Muscle of leg (tissue), 11 donors: Measurements from ENCODE around the gene BBLN. TPM values are rescaled to one million over a fixed set of nuclear protein-coding genes. Genes with fewer than 3 reads are reported as not detected.

Experiments
- DNase-seq: peaks from one replicate; pipeline ENCODE4 v3.0.0; 2013
- H3K27ac ChIP-seq: one replicate; pipeline ENCODE4 v1.5.1; 2013; ENCODE audit warnings: mild to moderate bottlenecking, low read length, control low read depth
- H3K27me3 ChIP-seq: one replicate; pipeline ENCODE4 v1.6.1; 2013; ENCODE audit warnings: low read length; ENCODE audit not compliant: control insufficient read depth, insufficient read depth
- H3K36me3 ChIP-seq: one replicate; pipeline ENCODE4 v1.6.1; 2013; ENCODE audit warnings: low read length; ENCODE audit not compliant: control insufficient read depth, insufficient read depth
- H3K4me1 ChIP-seq: one replicate; pipeline ENCODE4 v1.6.1; 2013; ENCODE audit warnings: low read length; ENCODE audit not compliant: control insufficient read depth, insufficient read depth
- H3K4me3 ChIP-seq: one replicate; pipeline ENCODE4 v1.5.1; 2013; ENCODE audit warnings: low read length, control low read depth
- H3K9me3 ChIP-seq: replicated peaks from 2 replicates; pipeline ENCODE4 v1.6.1; 2013; ENCODE audit warnings: low read depth, low read length; ENCODE audit not compliant: control insufficient read depth
- WGBS: methylation state at CpG from one replicate; pipeline ENCODE4 v1.1.5; 2013; ENCODE audit warnings: missing lambda C conversion rate; ENCODE audit not compliant: insufficient coverage; 5-methylcytosine and 5-hydroxymethylcytosine counted together
- polyA plus RNA-seq, 8 donors: library from polyadenylated mRNA; unstranded; fragments of 120-200 nt; gene quantifications; one replicate each; pipeline versions ENCODE4 v1.2.1 to v1.2.3, GENCODE V29; 2013; ENCODE audit warnings: inconsistent platforms in 1 of 8, low replicate concordance in 1 of 8; ENCODE audit not compliant: insufficient read length in 8 of 8, insufficient read depth in 1 of 8
- total RNA-seq: library from RNA; stranded (reverse); fragments of 120-200 nt; gene quantifications from one replicate; pipeline ENCODE4 v1.2.4, GENCODE V29; 2013

Gene BBLN
- total and polyA plus RNA-seq, 9 donors = 25.5 to 41.1 (median 29.7) TPM

GRCh38 chr9:128204858-128205257 lies 44.8 kb downstream of the BBLN start:
- DNase-seq = no peak
- peaks cover 21% of the 10 kb centered on the region for H3K27me3 ChIP-seq
- WGBS = no CpG with 5 or more reads among the region's 7 CpGs
- no peaks in the 10 kb centered on the region for H3K9me3 ChIP-seq
- no peak overlapping the region for H3K27ac ChIP-seq
- H3K36me3 ChIP-seq = peaks cover 2% of the 10 kb centered on the region
- H3K4me3 ChIP-seq = peak overlapping the region; percentile 81
- peaks cover 25% of the 10 kb centered on the region for H3K4me1 ChIP-seq

- no peak for DNase-seq
- Histone ChIP-seq H3K9me3 (no peaks in the 10 kb centered on the region), H3K36me3 (peaks cover 2% of the 10 kb centered on the region), H3K27me3 (peaks cover 21% of the 10 kb centered on the region), H3K4me1 (peaks cover 25% of the 10 kb centered on the region), H3K4me3 (no peak overlapping the region), H3K27ac (no peak overlapping the region)
- WGBS = 85% methylated on average over 13 of the region's 16 CpGs
These were observed 45.4 kb downstream of the BBLN start for GRCh38 chr9:128205296-128205944.

- peaks cover 25% of the 10 kb centered on the region for H3K4me1 ChIP-seq
- no peak for DNase-seq
- H3K9me3 ChIP-seq = no peaks in the 10 kb centered on the region
- no peak overlapping the region for H3K4me3 ChIP-seq
- 78% methylated on average over 3 of the region's 3 CpGs for WGBS
- H3K36me3 ChIP-seq = peaks cover 2% of the 10 kb centered on the region
- H3K27me3 ChIP-seq = peaks cover 21% of the 10 kb centered on the region
- no peak overlapping the region for H3K27ac ChIP-seq
These were observed 46.4 kb downstream of the BBLN start for GRCh38 chr9:128206484-128206883.

- DNase-seq = no peak
- peaks cover 25% of the 10 kb centered on the region for H3K4me1 ChIP-seq
- no peaks in the 10 kb centered on the region for H3K9me3 ChIP-seq
- peaks cover 2% of the 10 kb centered on the region for H3K36me3 ChIP-seq
- H3K27ac ChIP-seq = no peak overlapping the region
- WGBS = 63% methylated on average over 5 of the region's 15 CpGs
- H3K27me3 ChIP-seq = peaks cover 21% of the 10 kb centered on the region
- no peak overlapping the region for H3K4me3 ChIP-seq
These were observed 47.1 kb downstream of the BBLN start for GRCh38 chr9:128206916-128207910.

DNA sequence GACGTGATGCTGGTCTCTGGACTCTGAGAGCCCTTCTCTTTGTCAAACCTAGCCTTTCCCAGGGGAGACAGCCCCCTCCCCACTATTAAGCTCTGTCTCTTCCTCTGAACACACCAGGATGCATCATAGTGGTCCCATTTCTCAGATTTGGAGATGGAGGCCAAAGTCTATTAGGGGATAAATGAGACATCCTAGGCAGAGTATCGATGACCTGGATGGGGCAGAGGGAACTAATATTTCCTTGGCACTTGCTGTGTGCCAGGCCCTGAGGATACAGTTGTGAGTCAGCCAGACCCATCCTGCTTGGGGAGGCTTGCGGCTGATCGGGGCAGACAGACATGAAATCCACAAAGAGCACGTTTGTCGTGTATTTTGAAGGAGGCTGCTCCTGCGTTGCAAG lies 48.3 kb downstream of the BBLN start:
- peaks cover 2% of the 10 kb centered on the region for H3K36me3 ChIP-seq
- peaks cover 20% of the 10 kb centered on the region for H3K4me1 ChIP-seq
- DNase-seq = no peak
- WGBS = 69% methylated on average over 5 of the region's 7 CpGs
- H3K4me3 ChIP-seq = no peak overlapping the region
- no peak overlapping the region for H3K27ac ChIP-seq
- H3K9me3 ChIP-seq = no peaks in the 10 kb centered on the region
- peaks cover 21% of the 10 kb centered on the region for H3K27me3 ChIP-seq

- Histone ChIP-seq H3K27me3 (peaks cover 16% of the 10 kb centered on the region), H3K4me1 (peaks cover 16% of the 10 kb centered on the region), H3K9me3 (no peaks in the 10 kb centered on the region), H3K27ac (no peak overlapping the region), H3K36me3 (peaks cover 2% of the 10 kb centered on the region), H3K4me3 (no peak overlapping the region)
- DNase-seq = no peak
- WGBS = 58% methylated on average over 6 of the region's 15 CpGs
These were observed 49.0 kb downstream of the BBLN start for GRCh38 chr9:128208946-128209669.

DNA sequence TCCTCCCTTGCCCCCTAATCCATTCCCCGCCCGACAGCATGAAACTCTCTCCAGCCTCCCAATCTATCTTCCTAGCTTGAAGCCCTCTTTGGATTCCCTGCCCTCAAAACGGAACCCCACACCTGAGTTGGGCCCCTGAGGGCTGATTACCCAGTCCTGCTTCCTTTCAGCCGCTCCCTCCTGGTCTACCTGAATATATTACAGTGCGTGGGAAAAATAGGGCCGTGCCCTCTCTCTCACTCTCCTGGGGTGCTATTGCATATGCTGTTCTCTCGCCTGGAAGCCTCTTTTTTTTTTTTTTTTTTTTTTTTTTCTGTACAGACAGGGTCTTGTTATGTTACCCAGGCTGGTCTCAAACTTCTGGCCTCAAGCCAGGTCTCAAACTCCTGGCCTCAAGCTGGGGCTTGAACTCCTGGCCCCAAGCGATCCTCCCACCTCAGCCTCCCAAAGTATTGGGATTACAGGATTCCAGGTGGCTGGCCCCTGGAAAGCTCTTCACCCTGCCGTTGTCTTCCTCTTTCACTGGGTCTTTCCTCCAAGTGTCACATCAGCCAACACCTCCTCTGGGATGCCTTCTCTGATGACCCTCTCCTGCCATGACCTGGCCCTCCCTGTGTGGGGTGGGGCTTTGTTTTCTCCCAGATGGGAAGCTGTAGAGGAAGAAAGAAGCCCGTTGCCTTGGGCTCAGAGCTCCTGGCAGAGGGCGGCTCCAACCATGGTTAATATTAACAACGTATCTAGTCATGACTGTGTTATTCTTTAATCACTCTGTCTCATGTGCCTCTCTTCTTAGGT lies 51.3 kb downstream of the BBLN start:
- Histone ChIP-seq H3K27me3 (peaks cover 2% of the 10 kb centered on the region), H3K27ac (no peak overlapping the region), H3K4me1 (peaks cover 27% of the 10 kb centered on the region), H3K9me3 (no peaks in the 10 kb centered on the region), H3K36me3 (peaks cover 2% of the 10 kb centered on the region), H3K4me3 (no peak overlapping the region)
- 75% methylated on average over 5 of the region's 12 CpGs for WGBS
- no peak for DNase-seq

DNA sequence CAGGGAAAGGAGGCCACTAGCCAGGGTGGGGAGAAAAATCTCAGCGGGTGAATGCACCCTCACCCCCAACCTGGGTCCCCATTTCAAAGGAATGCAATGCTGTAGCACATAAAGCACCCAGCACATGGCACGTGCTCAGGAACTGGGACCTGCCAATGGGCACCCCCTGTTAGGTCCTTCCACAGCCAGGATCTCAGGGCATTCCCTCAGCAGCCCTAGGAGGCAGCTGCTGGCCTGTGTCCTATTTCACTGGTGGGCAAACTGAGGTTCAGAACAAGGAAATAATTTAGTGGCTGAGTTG lies 51.9 kb downstream of the BBLN start:
- no peak overlapping the region for H3K4me3 ChIP-seq
- no peak overlapping the region for H3K27ac ChIP-seq
- H3K4me1 ChIP-seq = peaks cover 33% of the 10 kb centered on the region
- no peaks in the 10 kb centered on the region for H3K9me3 ChIP-seq
- 100% methylated on average over 1 of the region's 2 CpGs for WGBS
- DNase-seq = no peak
- H3K27me3 ChIP-seq = no peaks in the 10 kb centered on the region
- H3K36me3 ChIP-seq = peaks cover 2% of the 10 kb centered on the region
